ENCODE results near the gene LYRM9.
"Not testable (repeated sequence)": the region's sequence is repeated elsewhere in the genome, so short reads cannot be mapped to it uniquely, and the experiment has no call there.

LYRM9 gene

DNA sequence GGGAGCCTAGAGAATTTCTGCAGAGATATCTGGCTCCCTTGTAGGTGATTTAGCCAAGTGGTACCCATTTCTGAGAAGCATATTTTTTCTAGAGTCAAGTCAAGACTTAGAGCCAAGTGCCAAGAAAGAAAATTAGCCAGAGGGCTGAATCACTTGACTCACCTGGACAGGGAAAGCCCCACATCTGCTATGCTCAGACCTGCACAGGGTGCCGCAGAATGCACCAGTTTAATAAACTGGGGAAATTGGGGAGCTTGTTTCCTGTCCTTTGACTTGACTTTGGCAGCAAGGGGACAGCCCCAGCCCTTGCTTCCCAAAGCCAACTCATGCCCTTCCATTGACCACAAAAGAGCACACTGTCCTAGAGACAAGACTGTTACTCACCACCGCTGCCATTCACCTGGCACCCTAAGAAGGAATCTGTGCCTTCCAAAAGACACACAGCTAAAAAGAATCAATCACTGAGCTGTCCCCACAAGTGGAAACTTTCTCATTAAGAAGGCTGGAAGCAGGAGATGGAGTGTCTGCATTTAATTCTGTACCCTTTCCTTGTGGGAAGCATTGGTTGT lies 63.9 kb downstream of the LYRM9 start:
- not testable (repeated sequence) for H3K4me1 Mint-ChIP-seq (ENCODE audit: low read depth); DNase-seq (ENCODE audit: low spot score); H3K4me3 Mint-ChIP-seq; H3K9me3 Mint-ChIP-seq; H3K36me3 Mint-ChIP-seq (ENCODE audit: low read depth); H3K27ac Mint-ChIP-seq
- H3K27me3 Mint-ChIP-seq (ENCODE audit: low read depth): peaks cover 15% of the 10 kb centered on the region
